ENCODE data around the gene TP53TG3E.
A peak's percentile ranks its signal among the peaks of the same experiment; 100 is the strongest.
"Not testable (repeated sequence)": the region's sequence is repeated elsewhere in the genome, so short reads cannot be mapped to it uniquely, and the experiment has no call there.

Gene TP53TG3E, protein sequence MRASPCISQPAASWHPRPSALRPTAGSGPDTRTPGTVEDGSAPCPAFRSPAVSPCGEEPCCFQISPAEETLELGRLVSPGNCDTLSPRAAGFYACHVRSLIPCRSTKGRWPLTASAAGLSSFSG

DNA sequence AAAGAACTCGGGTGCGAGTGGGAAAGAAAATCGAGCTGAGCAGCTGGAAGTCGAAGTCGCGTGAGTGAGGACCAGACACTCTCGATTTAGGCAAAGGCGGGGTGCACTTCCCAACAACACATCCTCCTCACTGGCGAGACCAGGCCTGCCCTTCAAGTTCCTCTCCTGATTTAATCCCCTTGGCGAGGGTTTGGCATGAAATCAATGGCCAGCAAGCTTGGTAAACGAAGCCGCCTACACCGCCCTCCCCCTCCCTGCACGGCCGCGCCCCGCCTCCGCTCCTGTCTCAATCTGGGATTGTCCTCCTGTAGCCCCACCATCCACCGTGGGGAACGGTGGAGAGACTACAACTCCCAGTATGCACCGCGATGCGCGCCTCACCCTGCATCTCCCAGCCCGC, at the start of gene TP53TG3E:
TSS of gene TP53TG3E (plus strand) at position 301 of the 400 bp plus-strand sequence. CDS start at position 369, 68 bp downstream.
- not testable (repeated sequence) for DNase-seq

DNA sequence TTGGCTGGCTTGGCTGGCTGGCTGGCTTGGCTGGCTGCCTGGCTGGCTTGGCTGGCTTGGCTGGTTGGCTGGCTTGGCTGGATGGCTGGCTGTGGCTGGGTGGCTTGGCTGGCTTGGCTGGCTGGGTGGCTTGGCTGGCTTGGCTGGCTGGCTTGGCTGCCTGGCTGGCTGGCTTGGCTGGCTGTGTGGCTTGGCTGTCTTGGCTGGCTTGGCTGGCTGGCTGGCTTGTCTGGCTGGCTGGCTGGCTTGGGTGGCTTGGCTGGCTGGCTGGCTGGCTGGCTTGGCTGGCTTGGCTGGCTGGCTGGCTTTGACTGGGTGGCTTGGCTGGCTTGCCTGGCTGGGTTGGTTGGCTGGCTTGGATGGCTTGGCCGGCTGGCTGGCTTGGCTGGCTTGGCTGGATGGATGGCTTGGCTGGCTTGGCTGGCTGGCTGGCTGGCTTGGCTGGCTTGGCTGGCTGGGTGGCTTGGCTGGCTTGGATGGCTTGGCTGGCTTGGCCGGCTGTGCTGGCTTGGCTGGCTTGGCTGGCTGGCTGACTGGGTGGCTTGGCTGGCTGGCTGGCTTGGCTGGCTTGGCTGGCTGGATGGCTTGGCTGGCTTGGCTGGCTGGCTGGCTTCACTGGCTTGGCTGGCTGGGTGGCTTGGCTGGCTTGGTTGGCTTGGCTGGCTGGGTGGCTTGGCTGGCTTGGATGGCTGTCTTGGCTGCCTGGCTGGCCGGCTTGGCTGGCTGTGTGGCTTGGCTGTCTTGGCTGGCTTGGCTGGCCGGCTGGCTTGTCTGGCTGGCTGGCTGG, 32.3 kb downstream of the TP53TG3E start:
- peak in 1 of 2 donors; percentile 40 for DNase-seq

DNA sequence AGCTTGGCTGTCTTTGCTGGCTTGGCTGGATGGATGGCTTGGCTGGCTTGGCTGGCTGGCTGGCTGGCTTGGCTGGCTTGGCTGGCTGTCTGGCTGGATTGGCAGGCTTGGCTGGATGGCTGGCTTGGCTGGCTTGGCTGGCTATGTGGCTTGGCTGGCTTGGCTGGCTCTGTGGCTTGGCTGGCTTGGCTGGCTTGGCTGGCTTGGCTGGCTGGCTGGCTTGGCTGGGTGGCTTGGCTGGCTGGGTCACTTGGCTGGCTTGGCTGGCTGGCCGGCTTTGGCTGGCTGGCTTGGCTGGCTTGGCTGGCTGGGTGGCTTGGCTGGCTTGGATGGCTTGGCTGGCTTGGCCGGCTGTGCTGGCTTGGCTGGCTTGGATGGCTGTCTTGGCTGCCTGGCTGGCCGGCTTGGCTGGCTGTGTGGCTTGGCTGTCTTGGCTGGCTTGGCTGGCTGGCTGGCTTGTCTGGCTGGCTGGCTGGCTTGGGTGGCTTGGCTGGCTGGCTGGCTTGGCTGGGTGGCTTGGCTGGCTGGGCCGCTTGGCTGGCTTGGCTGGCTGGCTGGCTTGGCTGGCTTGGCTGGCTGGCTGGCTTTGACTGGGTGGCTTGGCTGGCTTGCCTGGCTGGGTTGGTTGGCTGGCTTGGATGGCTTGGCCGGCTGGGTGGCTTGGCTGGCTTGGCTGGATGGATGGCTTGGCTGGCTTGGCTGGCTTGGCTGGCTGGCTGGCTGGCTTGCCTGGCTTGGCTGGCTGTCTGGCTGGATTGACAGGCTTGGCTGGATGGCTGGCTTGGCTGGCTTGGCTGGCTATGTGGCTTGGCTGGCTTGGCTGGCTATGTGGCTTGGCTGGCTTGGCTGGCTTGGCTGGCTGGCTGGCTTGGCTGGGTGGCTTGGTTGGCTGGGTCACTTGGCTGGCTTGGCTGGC, 33.8 kb downstream of the TP53TG3E start:
- DNase-seq: peak in 1 of 2 donors; percentile 27

DNA sequence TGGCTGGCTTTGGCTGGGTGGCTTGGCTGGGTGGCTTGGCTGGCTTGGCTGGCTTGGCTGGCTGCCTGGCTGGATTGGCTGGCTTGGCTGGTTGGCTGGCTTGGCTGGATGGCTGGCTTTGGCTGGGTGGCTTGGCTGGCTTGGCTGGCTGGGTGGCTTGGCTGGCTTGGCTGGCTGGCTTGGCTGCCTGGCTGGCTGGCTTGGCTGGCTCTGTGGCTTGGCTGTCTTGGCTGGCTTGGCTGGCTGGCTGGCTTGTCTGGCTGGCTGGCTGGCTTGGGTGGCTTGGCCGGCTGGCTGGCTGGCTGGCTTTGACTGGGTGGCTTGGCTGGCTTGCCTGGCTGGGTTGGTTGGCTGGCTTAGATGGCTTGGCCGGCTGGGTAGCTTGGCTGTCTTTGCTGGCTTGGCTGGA, 34.4 kb downstream of the TP53TG3E start:
- DNase-seq: peak in 1 of 2 donors; percentile 4

DNA sequence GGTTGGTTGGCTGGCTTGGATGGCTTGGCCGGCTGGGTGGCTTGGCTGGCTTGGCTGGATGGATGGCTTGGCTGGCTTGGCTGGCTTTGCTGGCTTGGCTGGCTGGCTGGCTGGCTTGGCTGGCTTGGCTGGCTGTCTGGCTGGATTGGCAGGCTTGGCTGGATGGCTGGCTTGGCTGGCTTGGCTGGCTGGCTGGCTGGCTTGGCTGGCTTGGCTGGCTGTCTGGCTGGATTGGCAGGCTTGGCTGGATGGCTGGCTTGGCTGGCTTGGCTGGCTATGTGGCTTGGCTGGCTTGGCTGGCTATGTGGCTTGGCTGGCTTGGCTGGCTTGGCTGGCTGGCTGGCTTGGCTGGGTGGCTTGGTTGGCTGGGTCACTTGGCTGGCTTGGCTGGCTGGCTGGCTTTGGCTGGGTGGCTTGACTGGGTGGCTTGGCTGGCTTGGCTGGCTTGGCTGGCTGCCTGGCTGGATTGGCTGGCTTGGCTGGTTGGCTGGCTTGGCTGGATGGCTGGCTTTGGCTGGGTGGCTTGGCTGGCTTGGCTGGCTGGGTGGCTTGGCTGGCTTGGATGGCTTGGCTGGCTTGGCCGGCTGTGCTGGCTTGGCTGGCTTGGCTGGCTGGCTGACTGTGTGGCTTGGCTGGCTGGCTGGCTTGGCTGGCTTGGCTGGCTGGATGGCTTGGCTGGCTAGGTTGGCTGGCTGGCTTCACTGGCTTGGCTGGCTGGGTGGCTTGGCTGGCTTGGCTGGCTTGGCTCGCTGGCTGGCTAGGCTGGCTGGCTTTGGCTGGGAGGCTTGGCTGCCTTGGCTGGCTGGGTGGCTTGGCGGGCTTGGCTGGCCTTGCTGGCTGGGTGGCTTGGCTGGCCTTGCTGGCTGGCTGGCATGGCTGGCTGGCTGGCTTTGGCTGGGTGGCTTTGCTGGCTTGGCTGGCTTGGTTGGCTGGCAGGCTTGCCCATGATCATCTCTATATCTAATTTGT, 35.3 kb downstream of the TP53TG3E start:
- DNase-seq: peak in 1 of 2 donors; percentile 43
